OCI-LY7 (cell line): Measurements from ENCODE around the gene TSPAN10. TPM values are rescaled to one million over a fixed set of nuclear protein-coding genes. Genes with fewer than 3 reads are reported as not detected.

Source experiments
- Bru-seq: library from RNA; stranded (reverse); fragments of 400-500 nt; gene quantifications from one replicate; lab custom pipeline; 2021; lab: Mats Ljungman, UMichigan
- BruChase-seq, 2 experiments: library from RNA; stranded (reverse); fragments of 400-500 nt; gene quantifications; one replicate each; lab custom pipeline; 2021; lab: Mats Ljungman, UMichigan
- BruUV-seq: library from RNA; stranded (reverse); fragments of 400-500 nt; replicated peaks from 2 replicates; lab custom pipeline; 2021; lab: Mats Ljungman, UMichigan
- CTCF ChIA-PET: fragments of 300-600 bp; sonication (Branson Sonifier 250); formaldehyde crosslinking; loops from one replicate; lab custom pipeline; 2022; ENCODE audit warnings: antibody characterized with exemption; ENCODE audit not compliant: unreplicated experiment; lab: Charles Lee
- POLR2A ChIA-PET: fragments of 300-600 bp; sonication (Branson Sonifier 250); formaldehyde crosslinking; loops from one replicate; lab custom pipeline; 2022; ENCODE audit warnings: antibody characterized with exemption; lab: Charles Lee
- DNase-seq: peaks from one replicate; pipeline ENCODE4 v3.0.0-alpha.2; 2015; ENCODE audit warnings: low spot score
- H2AFZ ChIP-seq: fragments of 200-600 bp; sonication (generic), shearing (Covaris generic); 2 replicates; pipeline ENCODE4 v1.6.1; 2014; ENCODE audit warnings: mild to moderate bottlenecking, antibody characterized with exemption, low read length, moderate library complexity
- H3K27ac ChIP-seq: fragments of 200-600 bp; sonication (generic); 2 replicates; pipeline ENCODE4 v1.5.1; 2014; ENCODE audit warnings: mixed run types, low read depth, mild to moderate bottlenecking, moderate library complexity, low read length, inconsistent platforms; ENCODE audit not compliant: poor library complexity, severe bottlenecking
- H3K36me3 ChIP-seq: fragments of 200-600 bp; sonication (generic); 2 replicates; pipeline ENCODE4 v1.6.1; 2014; ENCODE audit warnings: mild to moderate bottlenecking, antibody characterized with exemption, low read length, moderate library complexity, mixed read lengths; ENCODE audit not compliant: insufficient read depth
- H3K4me1 ChIP-seq: fragments of 200-600 bp; sonication (generic); 2 replicates; pipeline ENCODE4 v1.5.1; 2014; ENCODE audit warnings: mild to moderate bottlenecking, low read length; ENCODE audit not compliant: insufficient read depth, poor library complexity, severe bottlenecking
- H3K4me2 ChIP-seq: fragments of 200-600 bp; sonication (generic); 2 replicates; pipeline ENCODE4 v1.6.1; 2014; ENCODE audit warnings: mild to moderate bottlenecking, low read length
- H3K4me3 ChIP-seq: fragments of 200-600 bp; sonication (generic); 2 replicates; pipeline ENCODE4 v1.5.1; 2014; ENCODE audit warnings: mild to moderate bottlenecking, low read depth, low read length; ENCODE audit not compliant: poor library complexity, severe bottlenecking
- H3K79me2 ChIP-seq: fragments of 200-600 bp; sonication (generic); 2 replicates; pipeline ENCODE4 v1.6.1; 2016; ENCODE audit warnings: low read depth, mild to moderate bottlenecking, low read length, moderate library complexity, mixed read lengths; ENCODE audit not compliant: insufficient read depth
- H3K9me2 ChIP-seq: fragments of 200-600 bp; sonication (generic); 2 replicates; pipeline ENCODE4 v1.6.1; 2016; ENCODE audit warnings: mild to moderate bottlenecking, low read length, mixed read lengths; ENCODE audit not compliant: insufficient read depth
- H3K9me3 ChIP-seq: fragments of 200-600 bp; sonication (generic); 2 replicates; pipeline ENCODE4 v1.6.1; 2014; ENCODE audit warnings: mild to moderate bottlenecking, mixed run types, low read length, mixed read lengths
- H4K20me1 ChIP-seq: fragments of 200-600 bp; sonication (generic); 2 replicates; pipeline ENCODE4 v1.6.1; 2014; ENCODE audit warnings: mild to moderate bottlenecking, antibody characterized with exemption, low read length, moderate library complexity, mixed read lengths; ENCODE audit not compliant: insufficient read depth
- EZH2phosphoT487 ChIP-seq: fragments of 200-600 bp; sonication (generic); IDR thresholded peaks from 2 replicates; pipeline ENCODE4 v1.6.1; 2018; ENCODE audit warnings: low read depth, borderline replicate concordance, mild to moderate bottlenecking, mixed run types, antibody characterized with exemption, low read length, moderate library complexity, mixed read lengths
- intact Hi-C: fragments of 100-400 bp; cut with micrococcal nuclease; formaldehyde crosslinking; loops from one replicate; pipeline ENCODE4 v1.10.0; 2022; ENCODE audit not compliant: unreplicated experiment
- long read RNA-seq: library from polyadenylated mRNA; stranded (forward); transcript quantifications from one replicate; pipeline ENCODE4 v2.0.0, GENCODE V29; 2022
- total RNA-seq, 2 experiments: library from RNA; depleted of rRNA in 1 of 2; stranded (reverse); fragments of >200 nt in 1 of 2; shearing (Covaris generic) in 1 of 2; gene quantifications; 2 replicates each; pipeline ENCODE4 v1.2.3, GENCODE V29; 2014 to 2022
- TF ChIP-seq, protein P1 (sequence below): fragments of 200-600 bp; sonication (generic); conservative IDR thresholded peaks from 2 replicates; pipeline ENCODE4 v1.5.1; 2014; ENCODE audit warnings: mild to moderate bottlenecking, antibody characterized with exemption, low read length, moderate library complexity, mixed read lengths

The TSPAN10 gene
- total RNA-seq (2014; rRNA removed; shearing (Covaris generic)), result 0.95 and 1.3 TPM in 2 replicates
- 1.7 and 2.4 TPM in 2 replicates for total RNA-seq (2022)
- Bru-seq, nascent RNA, result percentile 33 among the genes with signal in this experiment
- percentile 37 among the genes with signal in this experiment for BruChase-seq, experiment 1, labeled RNA remaining after a 6-hour chase
- percentile 31 among the genes with signal in this experiment for BruChase-seq, experiment 2, labeled RNA remaining after a 2-hour chase
- long read RNA-seq, result 0 reads

DNA sequence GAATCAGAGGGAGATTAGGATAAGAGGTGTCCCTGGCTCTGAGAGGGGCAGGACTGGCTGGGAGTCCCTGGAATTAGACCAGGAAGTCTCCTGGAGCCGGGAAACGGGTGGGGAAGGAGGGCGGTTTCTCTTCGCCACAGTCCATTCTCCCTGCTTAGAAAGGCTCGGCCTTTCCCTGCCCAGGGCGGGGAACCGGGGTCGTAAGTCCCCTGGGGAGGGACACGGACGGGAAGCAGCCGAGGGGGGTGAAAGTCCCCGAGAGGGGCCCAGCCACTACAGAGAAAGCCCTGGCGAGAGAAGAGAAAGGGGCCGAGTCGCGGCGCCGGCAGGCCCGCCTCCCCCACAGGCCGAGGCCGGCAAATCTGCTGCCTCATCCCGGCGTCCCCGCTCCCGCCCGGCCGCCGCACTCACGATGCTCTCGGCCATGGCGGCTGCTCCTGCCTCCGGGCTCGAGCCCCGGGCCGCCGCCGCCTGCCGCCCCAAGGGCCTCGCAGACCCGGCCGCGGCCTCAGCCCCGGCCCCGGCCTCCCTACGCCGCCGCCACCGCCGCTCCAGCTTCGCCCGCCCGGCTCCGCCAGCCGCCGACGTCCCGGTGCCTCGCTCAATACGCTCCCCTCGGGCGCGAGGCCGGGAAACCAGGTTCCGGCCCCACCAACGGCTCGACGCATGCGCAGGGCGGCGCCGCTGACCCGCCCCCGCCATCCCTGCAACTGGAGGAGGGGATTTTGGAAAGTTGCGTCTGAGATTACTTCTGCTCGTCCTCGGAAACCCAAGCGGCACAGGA lies at the start of gene TSPAN10, which contains the start of gene NPLOC4:
Gene TSPAN10 (plus strand): TSS at position 692 of the 784 bp plus-strand sequence. CDS start 5,217 bp downstream, outside the sequence.
Gene NPLOC4 (minus strand): TSS at position 608 of the 784 bp plus-strand sequence. CDS start 182 bp downstream, at position 426.
- Histone ChIP-seq H3K4me3 (peak within 1 kb of the TSS; percentile 84), H3K79me2 (peaks cover 49% of the 10 kb centered on the region), H3K9me3 (no peaks in the 10 kb centered on the region), H3K36me3 (peaks cover 27% of the 10 kb centered on the region), H3K9me2 (no peaks in the 10 kb centered on the region), H2AFZ (peak within 1 kb of the TSS; percentile 98), H3K4me1 (peaks cover 15% of the 10 kb centered on the region), H3K27ac (peak within 1 kb of the TSS; percentile 14), H4K20me1 (peaks cover 13% of the 10 kb centered on the region; the same call in 1 of the 2 replicates), H3K4me2 (peak within 1 kb of the TSS; percentile 87)
- CTCF ChIA-PET, result interaction anchor here (0.6 kb wide), 1 partner anchor 465 kb away, joined by 3 read pairs; no protein-coding TSS in a partner anchor
- POLR2A ChIA-PET, result no interaction called here
- TF ChIP-seq EZH2phosphoT487, result no peak
- TF ChIP-seq, protein P1, sequence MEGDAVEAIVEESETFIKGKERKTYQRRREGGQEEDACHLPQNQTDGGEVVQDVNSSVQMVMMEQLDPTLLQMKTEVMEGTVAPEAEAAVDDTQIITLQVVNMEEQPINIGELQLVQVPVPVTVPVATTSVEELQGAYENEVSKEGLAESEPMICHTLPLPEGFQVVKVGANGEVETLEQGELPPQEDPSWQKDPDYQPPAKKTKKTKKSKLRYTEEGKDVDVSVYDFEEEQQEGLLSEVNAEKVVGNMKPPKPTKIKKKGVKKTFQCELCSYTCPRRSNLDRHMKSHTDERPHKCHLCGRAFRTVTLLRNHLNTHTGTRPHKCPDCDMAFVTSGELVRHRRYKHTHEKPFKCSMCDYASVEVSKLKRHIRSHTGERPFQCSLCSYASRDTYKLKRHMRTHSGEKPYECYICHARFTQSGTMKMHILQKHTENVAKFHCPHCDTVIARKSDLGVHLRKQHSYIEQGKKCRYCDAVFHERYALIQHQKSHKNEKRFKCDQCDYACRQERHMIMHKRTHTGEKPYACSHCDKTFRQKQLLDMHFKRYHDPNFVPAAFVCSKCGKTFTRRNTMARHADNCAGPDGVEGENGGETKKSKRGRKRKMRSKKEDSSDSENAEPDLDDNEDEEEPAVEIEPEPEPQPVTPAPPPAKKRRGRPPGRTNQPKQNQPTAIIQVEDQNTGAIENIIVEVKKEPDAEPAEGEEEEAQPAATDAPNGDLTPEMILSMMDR, result no peak
- DNase-seq, result peak; percentile 93
- BruUV-seq, result no TSS peak
- intact Hi-C loops, result loop anchor here (1.0 to 5.0 kb wide), 2 partner anchors 30 to 84 kb away; partner anchors contain the start of genes CCDC137, FAAP100 and OXLD1

DNA sequence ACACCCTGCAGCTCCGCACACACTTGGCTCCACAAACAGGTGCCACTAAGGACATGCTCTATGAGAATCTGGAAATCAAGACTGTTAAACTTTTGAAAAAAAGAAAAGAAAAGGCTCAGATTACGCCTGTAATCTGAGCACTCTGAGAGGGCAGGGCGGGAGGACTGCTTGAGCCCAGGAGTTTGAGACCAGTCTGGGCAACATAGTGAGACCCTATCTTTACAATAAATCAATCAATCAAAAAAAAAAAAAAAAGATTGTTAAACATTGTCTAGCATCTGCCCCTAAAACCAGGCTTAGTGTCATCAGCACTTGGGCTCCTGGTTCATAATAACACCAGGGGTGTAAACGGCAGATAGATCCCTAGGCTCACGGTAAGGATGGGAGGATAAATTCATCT lies 47.4 kb upstream of the TSPAN10 start:
- H3K9me3 ChIP-seq, result no peaks in the 10 kb centered on the region
- H3K4me2 ChIP-seq, result no peak overlapping the region
- no peaks in the 10 kb centered on the region for H3K4me1 ChIP-seq
- peaks cover 92% of the 10 kb centered on the region for H3K36me3 ChIP-seq
- H3K4me3 ChIP-seq, result no peak overlapping the region
- intact Hi-C loops, result loop anchor here (10.0 kb wide), 1 partner anchor 195 kb away; the partner anchor contains the start of gene BAHCC1
- TF ChIP-seq EZH2phosphoT487, result no peak
- TF ChIP-seq, protein P1, result no peak
- H4K20me1 ChIP-seq, result no peaks in the 10 kb centered on the region
- no peak for DNase-seq
- H3K79me2 ChIP-seq, result no peaks in the 10 kb centered on the region
- ChIA-PET CTCF (interaction anchor here (0.5 kb wide), 1 partner anchor 11 kb away, joined by 3 read pairs; no protein-coding TSS in a partner anchor), POLR2A (no interaction called here)
- no peaks in the 10 kb centered on the region for H3K9me2 ChIP-seq
- H3K27ac ChIP-seq, result no peak overlapping the region
- BruUV-seq, result no TSS peak
- H2AFZ ChIP-seq, result no peak overlapping the region
